GM21529 (cell line): ENCODE data around the gene EHD2.
"Not testable (repeated sequence)": the region's sequence is repeated elsewhere in the genome, so short reads cannot be mapped to it uniquely, and the experiment has no call there.

Experiments used
- ATAC-seq: cut with Tn5 transposase; IDR thresholded peaks from one replicate; pipeline ENCODE4 v1.9.1; 2021; ENCODE audit not compliant: unreplicated experiment

Gene EHD2

DNA sequence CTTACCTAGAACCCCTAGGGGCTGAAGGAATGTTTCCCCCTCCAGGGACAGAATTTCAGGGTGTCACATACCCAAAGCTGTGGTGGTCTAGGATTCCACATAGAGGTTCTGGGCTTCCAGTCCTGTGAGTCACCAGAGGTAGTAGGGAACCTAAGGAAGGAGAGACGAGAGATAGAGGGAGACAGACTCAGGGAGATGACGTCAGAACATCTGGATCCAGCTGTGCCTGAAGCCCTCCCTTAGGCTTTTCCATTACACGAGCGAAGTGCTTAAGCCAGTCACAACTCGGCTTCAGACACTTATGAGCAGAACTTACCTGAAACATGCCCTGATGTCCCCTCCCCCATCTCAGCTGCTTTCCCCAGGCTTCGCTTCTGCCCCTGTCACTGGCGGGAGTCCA lies 53.4 kb downstream of the EHD2 start:
- no peak for ATAC-seq

DNA sequence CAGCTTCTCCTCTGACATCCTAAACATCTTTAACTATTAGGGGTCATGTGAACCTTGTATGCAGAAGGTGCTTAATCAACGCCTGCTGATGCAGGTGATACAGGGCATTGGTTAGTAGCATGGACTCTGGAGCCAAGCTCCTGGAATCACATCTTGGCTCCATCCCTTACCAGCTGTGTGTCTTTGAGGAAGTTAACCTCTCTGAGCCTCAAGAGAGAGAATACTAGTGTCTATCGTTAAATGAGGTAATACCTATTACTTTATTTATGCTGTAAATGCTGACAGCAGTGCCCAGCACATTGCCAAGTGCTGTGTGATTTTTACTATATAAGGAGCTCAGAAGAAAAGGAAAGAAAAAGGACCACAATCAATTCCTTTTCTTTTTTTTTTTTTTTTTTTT lies 54.1 kb downstream of the EHD2 start:
- ATAC-seq = no peak

DNA sequence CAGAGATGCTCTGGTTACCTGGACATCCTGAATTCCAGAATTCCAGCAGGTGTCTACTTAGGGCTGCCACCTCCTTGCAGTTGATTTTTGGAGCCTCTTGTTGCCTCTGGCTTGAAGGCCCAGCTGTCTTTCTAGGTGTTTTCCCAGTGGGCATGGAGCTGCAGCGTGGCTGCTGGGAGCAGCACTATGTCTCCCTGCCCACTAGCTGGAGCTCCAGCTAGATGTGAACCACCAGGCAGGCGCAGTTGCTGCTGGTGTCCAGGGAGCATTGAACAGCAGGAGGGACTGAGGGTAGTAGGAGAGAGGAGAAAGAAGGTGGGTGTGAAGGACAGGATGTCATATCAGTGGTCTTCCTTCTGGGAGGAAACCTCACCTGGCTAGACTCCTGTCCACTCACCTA lies 55.4 kb downstream of the EHD2 start:
- no peak for ATAC-seq

DNA sequence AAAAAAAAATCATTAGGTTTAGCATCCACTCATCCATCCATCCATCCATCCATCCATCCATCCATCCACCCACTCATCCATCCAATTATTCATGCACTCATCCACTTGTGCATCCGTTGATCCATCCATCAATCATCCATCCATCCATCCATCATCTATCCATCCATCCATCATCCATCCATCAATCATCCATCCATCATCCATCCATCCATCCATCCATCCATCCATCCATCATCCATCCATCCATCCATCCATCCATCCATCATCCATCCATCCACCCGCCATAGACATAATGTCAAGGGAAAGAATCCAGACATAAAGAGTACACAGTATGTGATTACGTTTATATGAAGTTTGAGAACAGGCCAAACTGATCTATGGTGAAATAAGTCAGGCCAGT lies 56.3 kb downstream of the EHD2 start:
- no peak for ATAC-seq

DNA sequence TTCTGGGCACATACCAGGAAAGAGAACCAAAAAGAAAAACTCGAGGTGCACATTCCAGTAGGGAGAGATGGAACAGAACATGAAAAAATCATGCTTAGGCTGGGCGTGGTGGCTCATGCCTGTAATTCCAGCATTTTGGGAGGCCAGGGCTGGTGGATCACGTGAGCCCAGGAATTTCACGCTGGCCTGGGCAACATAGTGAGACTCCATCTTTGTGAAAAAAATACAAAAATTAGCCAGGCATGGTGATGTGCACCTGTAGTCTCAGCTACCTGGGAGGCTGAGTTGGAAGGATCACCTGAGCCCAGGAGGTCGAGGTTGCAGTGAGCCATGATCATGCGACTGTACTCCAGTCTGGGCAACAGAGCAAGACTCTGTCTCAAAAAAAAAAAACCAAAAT lies 58.1 kb downstream of the EHD2 start:
- not testable (repeated sequence) for ATAC-seq

DNA sequence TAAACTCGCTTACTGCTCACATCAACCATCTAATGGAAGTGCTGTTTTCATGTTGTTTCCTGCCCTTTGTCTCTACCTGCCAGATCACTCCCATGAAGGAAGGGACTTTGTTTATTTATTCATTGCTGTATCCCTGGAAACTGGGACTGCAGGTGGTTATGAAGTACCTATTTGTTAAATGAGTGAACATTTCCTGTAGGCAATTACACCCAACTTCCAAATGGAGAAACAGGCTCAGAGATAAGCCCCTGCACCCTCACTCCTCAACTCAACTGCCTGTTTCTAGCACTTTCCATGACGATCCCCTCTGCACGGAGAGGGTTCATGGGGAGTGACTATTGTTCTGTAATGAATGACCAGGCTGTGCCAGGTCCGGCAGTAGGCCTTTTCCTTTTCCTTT lies 63.3 kb downstream of the EHD2 start:
- ATAC-seq = no peak

DNA sequence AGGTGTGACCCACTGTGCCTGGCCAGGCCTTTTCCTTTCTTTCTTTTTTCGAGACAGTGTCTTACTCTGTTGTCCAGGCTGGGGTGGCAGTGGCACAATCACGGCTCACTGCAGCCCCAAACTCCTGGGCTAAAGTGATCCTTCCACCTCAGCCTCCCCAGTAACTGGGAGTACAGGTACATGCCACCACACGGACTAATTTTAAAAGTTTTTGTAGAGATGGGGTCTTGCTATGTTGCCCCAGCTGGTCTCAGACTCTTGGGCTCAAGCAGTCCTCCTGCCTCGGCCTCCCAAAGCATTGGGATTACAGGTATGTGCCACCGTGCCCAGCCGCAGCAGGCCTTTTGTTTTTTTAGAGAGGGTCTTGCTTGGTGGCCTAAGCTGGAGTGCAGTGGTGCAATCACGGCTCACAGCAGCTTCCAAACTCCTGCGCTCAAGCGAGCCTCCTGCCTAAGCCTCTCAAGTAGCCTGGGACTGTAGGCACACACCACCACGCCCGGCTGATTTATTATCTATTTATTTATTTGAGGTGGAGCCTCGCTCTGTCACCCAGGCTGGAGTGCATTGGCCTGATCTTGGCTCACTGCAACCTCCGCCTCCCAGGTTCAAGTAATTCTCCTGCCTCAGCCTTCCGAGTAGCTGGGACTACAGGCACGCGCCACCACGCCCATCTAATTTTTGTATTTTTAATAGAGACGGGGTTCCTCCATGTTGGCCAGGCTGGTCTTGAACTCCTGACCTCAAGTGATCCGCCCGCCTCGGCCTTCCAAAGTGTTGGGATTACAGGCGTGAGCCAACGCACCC lies 64.2 kb downstream of the EHD2 start:
- not testable (repeated sequence) for ATAC-seq

DNA sequence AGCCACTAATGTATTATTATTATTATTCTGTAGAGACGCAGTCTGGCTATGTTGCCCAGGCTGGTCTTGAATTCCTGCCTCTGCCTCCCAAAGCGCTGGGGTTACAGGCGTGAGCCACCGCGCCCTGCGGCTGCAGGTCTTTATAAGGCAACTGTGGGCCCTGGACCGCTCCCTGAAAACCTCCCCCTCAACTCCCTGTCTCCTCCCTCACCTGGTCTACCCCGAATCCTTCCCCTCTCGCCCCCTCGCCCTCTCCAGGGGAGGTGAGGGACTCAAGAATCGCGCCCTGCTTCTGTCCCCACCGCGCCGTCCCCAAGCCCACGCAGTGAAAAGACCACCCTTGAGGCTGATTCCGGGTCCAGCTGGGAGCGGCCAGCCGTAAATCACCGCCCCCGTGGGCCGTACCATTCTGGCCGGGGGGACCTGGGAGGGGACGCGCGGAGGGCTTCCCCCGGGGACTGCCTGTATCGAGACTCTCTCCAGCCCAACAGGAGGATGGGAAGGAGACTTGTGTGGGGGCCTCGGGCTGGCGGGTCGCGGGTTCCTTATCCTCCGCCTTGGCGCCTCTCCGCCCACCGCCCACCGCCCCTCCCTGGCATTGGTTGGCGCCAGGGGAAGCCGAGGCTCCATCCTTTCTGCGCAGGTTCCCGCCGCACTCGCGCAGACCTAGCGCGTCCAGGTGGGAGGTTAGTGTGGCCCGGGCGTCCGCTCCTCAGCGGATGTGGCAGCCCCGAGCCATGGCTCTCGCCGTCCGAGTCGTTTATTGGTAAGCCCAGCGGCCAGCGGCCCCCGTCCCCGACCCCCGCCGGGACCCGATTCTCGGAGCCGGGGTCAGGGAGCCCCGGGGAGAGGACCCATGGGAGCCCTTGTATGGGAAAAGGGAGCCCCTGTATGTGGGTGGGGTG lies 65.1 kb downstream of the EHD2 start, which contains the start of gene SELENOW:
SELENOW (plus strand) TSS at position 655 of the 905 bp plus-strand sequence; CDS start at position 738, 83 bp downstream.
- peak; percentile 82 for ATAC-seq

DNA sequence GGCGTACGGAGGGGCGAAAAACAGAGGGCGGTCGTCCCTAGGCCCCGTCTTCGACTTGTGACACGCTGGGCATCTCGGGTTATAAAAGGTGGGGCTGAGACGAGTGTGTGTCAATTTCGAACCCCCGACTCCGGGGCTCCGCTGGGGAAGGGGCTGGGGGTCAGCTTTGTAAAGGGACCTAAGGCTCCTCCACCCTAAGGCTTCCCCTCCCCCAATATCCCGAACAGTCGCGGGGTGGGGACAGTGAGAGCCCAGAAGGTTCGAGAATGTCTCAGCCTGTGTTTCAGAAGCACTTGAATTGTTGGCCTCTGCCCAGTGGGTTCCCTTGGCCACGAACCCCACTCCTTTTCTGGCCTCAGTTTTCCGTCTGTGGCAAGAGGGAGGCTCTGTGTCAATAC lies 65.7 kb downstream of the EHD2 start:
- ATAC-seq = no peak

DNA sequence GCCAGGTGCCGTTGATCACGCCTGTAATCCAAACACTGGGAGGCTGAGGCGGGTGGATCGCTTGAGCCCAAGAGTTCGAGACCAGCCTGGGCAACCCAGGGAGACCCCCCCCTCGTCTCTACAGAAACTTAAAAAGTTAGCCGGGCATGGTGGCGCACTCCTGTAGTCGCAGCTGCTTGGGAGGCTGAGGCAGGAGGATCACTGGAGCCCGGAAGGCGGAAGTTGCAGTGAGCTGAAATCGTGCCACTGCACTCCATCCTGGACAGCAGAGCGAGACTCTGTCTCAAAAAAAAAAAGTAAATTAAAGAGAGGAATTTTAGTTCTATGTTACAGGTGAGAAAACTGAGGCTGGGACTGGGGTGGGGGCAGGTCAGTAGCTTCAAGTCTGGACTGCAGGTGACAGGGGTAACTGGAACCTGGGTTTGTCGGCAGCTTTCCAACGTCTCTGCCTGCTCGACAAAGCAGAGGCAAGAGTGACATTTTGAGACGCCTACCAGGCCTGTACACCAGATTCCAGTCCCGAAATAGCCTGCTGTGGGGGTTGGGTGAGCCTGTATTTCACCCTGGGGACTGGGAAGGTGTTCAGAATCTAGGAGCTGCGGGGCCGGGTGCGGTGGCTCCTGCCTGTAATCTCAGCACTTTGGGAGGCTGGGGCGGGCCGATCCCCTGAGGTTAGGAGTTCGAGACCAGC lies 66.4 kb downstream of the EHD2 start:
- no peak for ATAC-seq

DNA sequence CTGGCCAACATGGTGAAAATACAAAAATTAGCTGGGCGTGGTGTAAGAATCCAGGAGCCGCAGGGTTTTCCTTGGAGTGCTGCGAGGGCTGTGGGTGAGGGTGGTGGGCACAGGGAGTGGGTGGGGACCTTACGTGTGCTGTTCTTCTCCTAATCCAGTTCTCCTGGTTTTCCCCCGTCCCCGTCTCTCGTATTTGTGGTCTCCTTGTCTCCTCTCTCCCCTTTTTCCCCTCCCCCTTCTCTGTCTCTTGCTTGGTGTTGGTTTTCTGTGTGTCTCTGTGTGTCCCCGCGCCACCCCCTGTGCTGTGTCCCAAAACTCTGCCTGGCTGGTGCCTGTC lies 67.0 kb downstream of the EHD2 start:
- no peak for ATAC-seq

DNA sequence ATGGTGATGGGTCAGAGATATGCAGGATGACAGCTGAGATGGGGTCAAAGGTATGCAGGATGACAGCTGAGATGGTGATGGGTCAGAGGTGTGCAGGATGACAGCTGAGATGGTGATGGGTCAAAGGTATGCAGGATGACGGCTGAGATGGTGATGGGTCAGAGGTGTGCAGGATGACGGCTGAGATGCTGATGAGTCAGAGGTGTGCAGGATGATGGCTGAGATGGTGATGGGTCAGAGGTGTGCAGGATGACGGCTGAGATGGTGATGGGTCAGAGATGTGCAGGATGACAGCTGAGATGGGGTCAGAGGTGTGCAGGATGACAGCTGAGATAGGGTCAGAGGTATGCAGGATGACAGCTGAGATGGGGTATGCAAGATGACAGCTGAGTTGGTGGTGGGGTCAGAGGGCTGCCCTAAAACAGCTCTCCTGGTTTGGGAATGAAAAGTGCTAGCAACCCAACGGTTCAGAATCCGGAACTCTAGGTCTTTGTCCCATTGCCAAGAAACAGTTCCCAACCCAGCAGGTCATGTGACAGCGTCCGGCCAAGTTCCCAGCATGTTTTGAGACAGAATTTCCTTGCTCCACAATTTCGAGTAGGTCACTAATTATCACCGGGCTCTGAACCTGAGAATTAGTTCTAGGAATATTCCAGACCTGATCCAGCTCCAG lies 68.5 kb downstream of the EHD2 start:
- ATAC-seq = no peak

DNA sequence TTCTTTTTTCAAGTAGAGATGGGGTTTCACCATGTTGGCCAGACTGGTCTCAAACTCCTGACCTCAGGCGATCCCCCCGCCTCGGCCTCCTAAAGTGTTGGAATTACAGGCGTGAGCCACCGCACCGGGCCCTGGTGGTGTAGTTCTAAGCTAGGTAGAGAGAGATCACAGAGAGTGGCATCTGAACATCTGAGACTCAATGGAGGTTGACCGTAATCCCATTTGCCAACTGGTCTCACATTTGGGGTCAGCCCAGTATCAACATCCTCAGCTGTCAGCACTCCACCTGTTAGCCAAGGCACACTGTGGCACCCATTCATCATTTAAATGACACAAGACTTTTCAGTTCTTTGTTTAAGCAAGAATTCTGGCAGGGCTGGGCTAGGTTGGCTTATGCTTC lies 73.3 kb downstream of the EHD2 start:
- no peak for ATAC-seq

DNA sequence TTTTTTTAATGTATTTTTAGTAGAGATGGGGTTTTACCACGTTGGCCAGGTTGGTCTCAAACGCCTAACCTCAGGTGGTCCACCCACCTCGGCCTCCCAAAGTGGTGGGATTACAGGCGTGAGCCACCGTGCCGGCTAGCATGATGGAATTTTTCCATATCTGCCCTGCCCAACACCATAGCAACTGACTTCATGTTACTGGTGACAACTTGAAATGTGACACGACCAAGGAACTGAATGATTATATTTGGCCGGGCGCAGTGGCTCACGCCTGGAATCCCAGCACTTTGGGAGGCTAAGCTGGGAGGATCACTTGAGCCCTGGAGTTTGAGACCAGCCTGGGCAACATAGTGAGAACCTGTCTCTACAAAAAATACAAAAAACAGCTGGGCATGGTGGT lies 74.1 kb downstream of the EHD2 start:
- not testable (repeated sequence) for ATAC-seq

DNA sequence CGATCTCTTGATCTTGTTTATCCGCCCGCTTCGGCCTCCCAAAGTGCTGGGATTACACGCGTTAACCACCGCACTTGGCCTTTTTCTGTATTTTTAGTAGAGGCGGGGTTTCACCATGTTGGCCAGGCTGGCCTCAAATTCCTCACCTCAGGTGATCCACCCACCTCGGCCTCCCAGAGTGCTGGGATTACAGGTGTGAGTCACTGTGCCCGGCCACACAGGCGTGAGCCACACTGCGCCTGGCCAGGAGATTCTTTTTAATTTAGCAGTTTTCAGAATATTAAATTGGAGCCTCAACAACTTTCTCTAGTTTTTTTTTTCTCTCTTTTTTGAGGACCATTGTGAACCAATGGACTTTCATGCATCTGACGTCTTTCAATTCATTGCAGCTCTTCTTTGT lies 76.6 kb downstream of the EHD2 start:
- not testable (repeated sequence) for ATAC-seq

DNA sequence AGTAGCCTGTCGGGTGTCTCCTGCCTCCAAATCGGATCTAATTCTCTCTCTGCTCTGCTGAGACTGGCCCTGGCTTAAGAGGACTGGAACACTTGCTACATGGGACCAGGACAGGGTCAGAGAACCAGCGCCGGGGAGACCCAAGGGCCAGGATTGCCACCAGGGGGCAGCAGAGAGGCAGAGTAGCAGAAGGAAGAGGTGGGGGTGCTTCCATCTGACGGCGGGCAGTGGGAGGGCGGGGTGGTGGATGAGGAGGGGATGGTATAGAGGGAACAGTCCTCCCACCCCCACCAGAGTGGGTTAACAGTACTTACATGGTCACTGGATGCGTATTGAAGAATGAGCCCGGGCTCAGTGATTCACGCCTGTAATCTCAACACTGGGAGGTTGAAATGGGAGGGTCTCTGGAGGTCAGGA lies 77.2 kb downstream of the EHD2 start:
- ATAC-seq = no peak

DNA sequence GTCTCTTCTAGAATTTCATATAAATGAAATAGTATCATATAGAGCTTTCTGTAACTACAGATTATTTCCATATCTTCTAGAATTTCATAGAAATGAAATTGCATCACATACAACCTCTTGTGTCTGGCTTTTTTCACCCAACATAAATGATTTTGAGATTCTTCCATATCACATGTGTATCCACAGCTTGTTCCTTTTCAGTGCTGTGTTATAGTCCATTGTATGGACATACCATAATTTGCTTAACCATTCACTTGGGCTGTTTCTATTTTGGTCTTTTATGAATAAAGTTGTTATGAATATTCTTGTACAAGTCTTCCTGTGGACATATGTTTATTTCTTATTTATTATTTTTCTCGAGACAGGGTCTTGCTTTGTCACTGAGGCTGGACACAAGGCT lies 79.4 kb downstream of the EHD2 start:
- ATAC-seq = no peak
